Measurements from ENCODE around the gene GABRD. TPM values are rescaled to one million over a fixed set of nuclear protein-coding genes. Genes with fewer than 3 reads are reported as not detected.
"Not testable (repeated sequence)": the region's sequence is repeated elsewhere in the genome, so short reads cannot be mapped to it uniquely, and the experiment has no call there.

Gene GABRD, protein sequence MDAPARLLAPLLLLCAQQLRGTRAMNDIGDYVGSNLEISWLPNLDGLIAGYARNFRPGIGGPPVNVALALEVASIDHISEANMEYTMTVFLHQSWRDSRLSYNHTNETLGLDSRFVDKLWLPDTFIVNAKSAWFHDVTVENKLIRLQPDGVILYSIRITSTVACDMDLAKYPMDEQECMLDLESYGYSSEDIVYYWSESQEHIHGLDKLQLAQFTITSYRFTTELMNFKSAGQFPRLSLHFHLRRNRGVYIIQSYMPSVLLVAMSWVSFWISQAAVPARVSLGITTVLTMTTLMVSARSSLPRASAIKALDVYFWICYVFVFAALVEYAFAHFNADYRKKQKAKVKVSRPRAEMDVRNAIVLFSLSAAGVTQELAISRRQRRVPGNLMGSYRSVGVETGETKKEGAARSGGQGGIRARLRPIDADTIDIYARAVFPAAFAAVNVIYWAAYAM
- not detected for total RNA-seq

DNA sequence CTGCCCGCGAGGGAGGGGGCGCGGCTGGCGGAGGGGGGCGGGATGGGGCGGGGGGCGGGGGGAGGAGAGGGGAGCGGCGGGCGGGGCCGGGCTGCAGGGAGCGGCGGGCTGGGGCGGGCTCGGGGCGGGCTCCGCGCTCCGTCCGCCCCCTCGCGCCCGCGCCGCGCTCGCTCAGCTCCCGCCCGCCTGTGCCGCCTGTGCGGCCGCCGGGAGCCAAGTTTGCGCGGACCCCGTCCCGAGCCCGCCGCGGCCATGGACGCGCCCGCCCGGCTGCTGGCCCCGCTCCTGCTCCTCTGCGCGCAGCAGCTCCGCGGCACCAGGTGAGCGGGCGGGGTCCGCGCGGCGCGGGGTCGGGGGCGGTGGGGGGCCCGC, at the start of gene GABRD:
GABRD (plus strand) TSS at position 174 of the 372 bp plus-strand sequence; CDS start at position 253, 79 bp downstream.
- DNase-seq (ENCODE audit: low spot score) (no peak), ATAC-seq (no peak)
- intact Hi-C loops (cut with DNase I) = no loop called here

GRCh38 chr1:1969505-1969900, 49.6 kb upstream of the GABRD start:
- ATAC-seq (no peak), DNase-seq (ENCODE audit: low spot score) (no peak)
- intact Hi-C loops (cut with DNase I) = no loop called here

DNA sequence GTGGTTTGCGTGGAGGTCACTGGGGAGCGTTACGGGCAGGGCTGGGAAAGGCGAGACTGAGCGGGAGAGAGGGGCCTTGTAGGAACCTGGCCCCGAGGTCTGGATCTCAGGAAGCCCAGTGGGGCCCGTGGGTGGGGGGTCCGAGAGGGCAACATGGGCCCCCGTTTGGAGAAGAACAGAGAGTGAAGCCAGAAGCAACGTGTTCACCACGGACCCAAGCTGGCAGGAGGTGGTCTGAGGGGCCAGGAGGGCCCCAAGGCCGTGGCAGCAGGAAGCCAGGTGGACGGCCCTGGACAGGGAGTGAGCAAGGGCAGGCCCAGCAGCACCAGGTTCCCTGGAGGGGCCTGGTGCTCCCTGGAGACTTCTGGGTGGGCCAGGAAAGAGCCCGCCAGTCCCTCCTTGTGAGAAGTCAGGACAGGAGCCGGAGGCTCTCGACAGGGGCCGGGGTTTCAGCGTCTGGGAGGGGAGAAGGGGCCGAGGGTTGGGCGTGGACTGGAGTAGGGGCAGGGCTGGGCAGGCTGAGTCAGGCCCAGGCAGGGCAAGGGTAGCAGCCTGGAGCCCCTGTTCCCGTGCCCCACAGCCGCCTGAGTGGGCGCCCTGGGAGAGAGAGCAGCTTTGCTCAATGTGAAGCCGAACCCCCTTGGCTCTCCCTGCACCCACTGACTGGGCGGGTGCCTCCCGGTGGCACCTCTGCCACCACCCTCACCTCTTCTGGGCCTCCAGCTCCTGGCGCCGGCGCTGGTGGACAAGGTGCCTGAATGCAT, 49.0 kb upstream of the GABRD start:
- no peak for DNase-seq (ENCODE audit: low spot score)
- intact Hi-C loops (cut with DNase I) = no loop called here
- ATAC-seq = no peak

DNA sequence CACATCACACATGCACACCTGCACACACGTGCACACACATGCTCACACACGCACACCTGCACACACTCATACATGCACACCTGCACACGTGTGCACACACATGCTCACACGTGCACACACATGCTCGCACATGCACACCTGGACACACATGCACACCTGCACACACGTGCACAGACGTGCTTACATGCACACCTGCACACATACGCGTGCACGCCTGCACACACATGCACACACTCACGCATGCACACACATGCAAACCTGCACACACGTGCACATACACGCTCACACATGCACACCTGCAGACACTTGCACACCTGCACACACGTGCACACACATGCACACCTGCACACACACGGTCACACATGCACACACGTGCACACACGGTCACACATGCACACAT, 48.1 kb upstream of the GABRD start:
- no peak for DNase-seq (ENCODE audit: low spot score)
- intact Hi-C loops (cut with DNase I) = no loop called here
- no peak for ATAC-seq

GRCh38 chr1:1971688-1972087, 47.5 kb upstream of the GABRD start:
- no peak for DNase-seq (ENCODE audit: low spot score)
- ATAC-seq = no peak
- intact Hi-C loops (cut with DNase I) = no loop called here

- intact Hi-C loops (cut with DNase I) = no loop called here
- ATAC-seq = no peak
- DNase-seq (ENCODE audit: low spot score) = no peak
Observed at GRCh38 chr1:1972976-1973715, 46.0 kb upstream of the GABRD start.

DNA sequence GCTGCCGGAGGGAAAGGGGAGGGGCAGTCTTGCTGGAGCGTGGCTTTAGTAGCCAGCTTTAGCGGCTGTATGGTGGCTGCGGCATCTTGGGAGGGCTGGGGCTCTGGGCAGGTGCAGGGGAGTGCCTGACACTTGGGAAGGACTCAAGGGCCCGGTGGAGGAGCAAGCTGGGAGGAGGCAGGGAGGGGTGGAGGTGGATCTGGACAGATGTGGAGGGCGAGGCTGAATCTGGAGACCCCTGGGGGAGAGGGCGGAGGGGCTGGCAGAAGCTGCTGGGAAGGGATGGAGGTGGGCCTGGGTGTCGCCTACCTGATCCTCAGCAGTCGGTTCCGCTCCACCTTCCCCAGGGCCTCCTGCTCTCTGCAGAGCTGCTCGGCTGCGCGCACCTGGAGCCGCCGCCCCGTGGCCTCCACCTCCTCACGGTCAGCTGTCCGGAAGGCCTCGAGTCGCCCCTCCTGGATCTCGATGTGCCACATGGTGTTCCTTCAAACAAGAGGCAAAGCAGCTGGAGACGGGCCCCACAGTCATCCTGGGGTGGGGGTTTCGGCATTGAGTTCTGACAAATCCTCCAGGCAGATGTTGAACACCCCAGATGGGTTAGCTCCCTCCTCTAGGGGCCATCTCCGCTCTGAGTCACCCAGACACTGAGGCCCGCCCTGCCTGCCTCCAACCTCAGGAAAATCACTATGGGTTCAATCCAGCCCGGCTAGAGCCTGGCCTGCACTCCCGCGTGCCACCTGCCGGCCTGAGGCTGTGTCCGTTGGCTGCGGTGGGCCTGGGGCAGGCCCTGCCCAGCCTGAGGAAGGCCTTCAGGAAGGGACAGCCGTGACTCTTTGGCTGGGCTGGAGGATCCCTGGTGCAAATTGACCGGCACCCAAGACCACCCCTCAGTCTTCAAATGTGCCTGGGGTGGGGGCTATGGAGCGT, 45.2 kb upstream of the GABRD start:
- intact Hi-C loops (cut with DNase I) = no loop called here
- ATAC-seq = no peak
- DNase-seq (ENCODE audit: low spot score) = no peak

GRCh38 chr1:1974834-1975233, 44.3 kb upstream of the GABRD start:
- DNase-seq (ENCODE audit: low spot score) = no peak
- intact Hi-C loops (cut with DNase I) = no loop called here
- ATAC-seq = no peak

DNA sequence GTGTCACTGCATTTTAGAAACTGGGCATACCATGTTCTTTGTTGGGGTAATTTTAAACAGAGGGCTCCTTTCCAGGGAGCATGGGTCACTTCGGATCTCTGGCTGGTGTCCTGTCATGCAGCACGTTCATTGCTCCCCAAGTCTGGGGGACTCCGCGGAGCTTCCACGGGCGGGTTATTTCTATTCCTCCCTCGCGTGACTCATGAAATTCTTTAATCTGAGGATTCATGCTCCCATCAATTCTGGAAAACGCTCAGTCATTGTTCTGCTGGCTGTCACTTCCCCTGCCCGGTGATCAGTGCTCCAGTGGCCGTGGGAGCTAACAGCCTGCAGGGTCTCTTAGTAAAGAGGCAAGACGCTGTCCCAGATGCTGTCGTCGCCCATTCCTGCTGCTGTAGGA, 43.6 kb upstream of the GABRD start:
- DNase-seq (ENCODE audit: low spot score) = no peak
- intact Hi-C loops (cut with DNase I) = no loop called here
- ATAC-seq = no peak

DNA sequence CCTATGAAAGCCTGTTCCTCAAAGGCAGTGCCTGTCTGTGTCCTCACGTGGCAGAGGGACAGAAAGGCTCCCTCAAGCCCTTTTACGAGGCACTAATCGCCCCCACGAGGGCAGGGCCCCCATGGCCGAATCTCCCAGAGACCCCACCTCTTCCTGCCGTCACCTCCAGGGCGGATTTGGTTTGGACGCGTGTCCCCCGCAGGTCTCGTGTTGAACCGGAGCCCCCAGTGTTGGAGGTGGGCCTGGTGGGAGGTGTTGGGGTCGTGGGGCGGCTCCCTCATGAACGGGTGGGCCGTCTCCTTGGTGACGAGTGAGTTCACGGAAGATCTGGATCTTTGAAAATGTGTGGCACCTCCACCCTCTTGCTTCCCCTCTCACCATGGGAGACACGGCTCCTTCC, 43.1 kb upstream of the GABRD start:
- intact Hi-C loops (cut with DNase I) = no loop called here
- DNase-seq (ENCODE audit: low spot score) (no peak), ATAC-seq (no peak)

DNA sequence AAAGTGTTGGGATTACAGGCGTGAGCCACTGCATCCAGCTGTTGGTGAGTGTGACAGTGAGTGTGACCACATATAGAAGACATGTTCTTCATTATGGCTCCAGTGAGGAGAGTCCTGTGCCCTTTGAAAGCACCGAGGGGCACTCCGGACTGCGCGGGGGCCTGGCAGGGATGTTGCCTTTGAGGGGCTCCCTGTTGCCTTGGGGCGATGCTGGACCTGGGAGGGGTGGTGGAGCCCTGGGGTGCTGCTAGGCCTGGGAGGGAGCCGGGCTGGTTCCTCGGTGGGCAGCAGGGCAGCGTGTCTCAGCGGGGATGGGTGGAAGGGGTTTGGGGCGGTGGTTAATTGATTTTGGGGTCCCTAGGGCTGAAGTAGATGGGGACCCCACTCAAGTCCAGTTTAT, 41.0 kb upstream of the GABRD start:
- DNase-seq (ENCODE audit: low spot score) = no peak
- intact Hi-C loops (cut with DNase I) = no loop called here
- ATAC-seq = no peak

- intact Hi-C loops (cut with DNase I); DNase-seq (ENCODE audit: low spot score); ATAC-seq: not testable (repeated sequence)
Observed at GRCh38 chr1:1978690-1979481, 40.3 kb upstream of the GABRD start.

GRCh38 chr1:1979482-1980165, 39.5 kb upstream of the GABRD start:
- DNase-seq (ENCODE audit: low spot score) = no peak
- intact Hi-C loops (cut with DNase I) = no loop called here
- no peak for ATAC-seq

DNA sequence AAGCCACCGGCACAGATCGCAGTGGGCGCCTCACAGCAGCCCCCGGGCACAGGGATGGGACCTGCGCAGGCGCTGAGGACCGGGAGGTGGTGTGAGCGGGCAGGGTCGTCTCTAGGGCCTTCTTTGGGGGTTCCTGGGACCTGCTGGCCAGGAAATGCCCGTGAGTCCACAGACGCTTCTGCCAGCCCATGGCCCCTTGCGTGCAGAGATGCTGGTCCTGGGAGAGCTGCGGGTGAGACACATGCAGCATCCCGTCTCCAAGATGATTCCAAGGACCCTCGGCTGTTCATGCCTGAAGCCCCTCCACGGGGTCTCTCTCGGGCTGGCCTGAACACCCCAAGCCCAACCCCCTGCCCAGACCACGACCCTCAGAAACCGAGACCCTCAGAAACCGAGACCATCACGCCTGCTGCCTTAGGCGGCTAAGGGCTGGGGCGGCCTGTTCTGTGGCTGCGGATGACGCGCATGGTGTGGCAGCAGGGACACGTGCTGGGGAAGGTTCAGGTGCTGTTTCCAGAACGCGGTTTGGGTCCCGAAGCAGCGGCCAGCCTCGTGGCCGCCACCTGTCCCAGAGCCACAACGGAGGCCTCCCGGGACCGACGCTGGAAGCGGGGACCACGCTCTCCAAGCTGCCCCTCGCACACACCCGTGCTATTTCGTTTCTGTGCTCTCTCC, 38.5 kb upstream of the GABRD start:
- ATAC-seq = no peak
- intact Hi-C loops (cut with DNase I) = no loop called here
- DNase-seq (ENCODE audit: low spot score) = no peak

GRCh38 chr1:1981142-1981500, 38.0 kb upstream of the GABRD start:
- ATAC-seq (no peak), DNase-seq (ENCODE audit: low spot score) (no peak)
- intact Hi-C loops (cut with DNase I) = no loop called here

DNA sequence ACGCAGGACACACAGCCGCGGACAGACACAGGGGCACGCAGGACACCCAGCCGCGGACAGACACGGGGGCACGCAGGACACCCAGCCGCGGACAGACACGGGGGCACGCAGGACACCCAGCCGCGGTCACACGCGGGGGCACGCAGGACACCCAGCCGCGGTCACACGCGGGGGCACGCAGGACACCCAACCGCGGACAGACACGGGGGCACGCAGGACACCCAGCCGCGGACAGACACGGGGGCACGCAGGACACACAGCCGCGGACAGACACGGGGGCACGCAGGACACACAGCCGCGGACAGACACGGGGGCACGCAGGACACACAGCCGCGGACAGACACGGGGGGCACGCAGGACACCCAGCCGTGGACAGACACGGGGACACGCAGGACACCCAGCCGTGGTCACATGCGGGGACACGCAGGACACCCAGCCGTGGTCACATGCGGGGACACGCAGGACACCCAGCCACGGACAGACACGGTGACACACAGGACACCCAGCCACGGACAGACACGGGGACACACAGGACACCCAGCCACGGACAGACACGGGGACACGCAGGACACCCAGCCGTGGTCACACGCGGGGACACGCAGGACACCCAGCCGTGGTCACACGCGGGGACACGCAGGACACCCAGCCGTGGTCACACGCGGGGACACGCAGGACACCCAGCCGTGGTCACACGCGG, 37.4 kb upstream of the GABRD start:
- intact Hi-C loops (cut with DNase I); DNase-seq (ENCODE audit: low spot score); ATAC-seq: not testable (repeated sequence)

Measured in sciatic nerve (tissue), 2 donors.